Measurements from ENCODE around the gene ETS1.

Gene ETS1

GRCh38 chr11:128517451-128518230 lies 69.7 kb downstream of the ETS1 start:
- DNase-seq (ENCODE audit: low read depth): peak; percentile 78

- no peak for DNase-seq (ENCODE audit: low read depth)
Observed at GRCh38 chr11:128516886-128517285, 70.5 kb downstream of the ETS1 start.

- DNase-seq (ENCODE audit: low read depth): no peak
Observed at GRCh38 chr11:128515826-128516778, 71.3 kb downstream of the ETS1 start.

GRCh38 chr11:128515086-128515485 lies 72.3 kb downstream of the ETS1 start:
- no peak for DNase-seq (ENCODE audit: low read depth)

GRCh38 chr11:128513915-128514681 lies 73.3 kb downstream of the ETS1 start:
- no peak for DNase-seq (ENCODE audit: low read depth)

- no peak for DNase-seq (ENCODE audit: low read depth)
Observed at GRCh38 chr11:128512474-128512996, 74.8 kb downstream of the ETS1 start.

DNA sequence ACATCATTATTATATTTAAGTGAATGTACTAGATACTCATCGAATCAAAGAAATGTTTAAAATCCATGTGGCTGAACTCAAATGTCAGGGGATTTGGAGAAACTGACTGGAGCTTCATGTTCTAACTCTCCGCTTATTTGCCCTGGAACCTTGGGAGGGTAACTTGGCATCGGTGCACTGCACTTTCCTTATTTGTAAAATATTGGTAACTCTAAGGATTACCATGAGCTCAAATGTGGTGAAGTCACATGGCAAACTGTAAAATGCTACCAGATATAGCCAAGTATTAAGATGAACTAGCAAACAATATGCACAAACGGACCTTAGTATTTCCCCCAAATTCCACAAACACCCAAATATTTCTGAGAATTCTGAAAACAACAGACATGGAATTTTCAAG lies 75.6 kb downstream of the ETS1 start:
- DNase-seq (ENCODE audit: low read depth): no peak

- DNase-seq (ENCODE audit: low read depth): peak; percentile 41
Observed at GRCh38 chr11:128509621-128510389, 77.6 kb downstream of the ETS1 start.

DNA sequence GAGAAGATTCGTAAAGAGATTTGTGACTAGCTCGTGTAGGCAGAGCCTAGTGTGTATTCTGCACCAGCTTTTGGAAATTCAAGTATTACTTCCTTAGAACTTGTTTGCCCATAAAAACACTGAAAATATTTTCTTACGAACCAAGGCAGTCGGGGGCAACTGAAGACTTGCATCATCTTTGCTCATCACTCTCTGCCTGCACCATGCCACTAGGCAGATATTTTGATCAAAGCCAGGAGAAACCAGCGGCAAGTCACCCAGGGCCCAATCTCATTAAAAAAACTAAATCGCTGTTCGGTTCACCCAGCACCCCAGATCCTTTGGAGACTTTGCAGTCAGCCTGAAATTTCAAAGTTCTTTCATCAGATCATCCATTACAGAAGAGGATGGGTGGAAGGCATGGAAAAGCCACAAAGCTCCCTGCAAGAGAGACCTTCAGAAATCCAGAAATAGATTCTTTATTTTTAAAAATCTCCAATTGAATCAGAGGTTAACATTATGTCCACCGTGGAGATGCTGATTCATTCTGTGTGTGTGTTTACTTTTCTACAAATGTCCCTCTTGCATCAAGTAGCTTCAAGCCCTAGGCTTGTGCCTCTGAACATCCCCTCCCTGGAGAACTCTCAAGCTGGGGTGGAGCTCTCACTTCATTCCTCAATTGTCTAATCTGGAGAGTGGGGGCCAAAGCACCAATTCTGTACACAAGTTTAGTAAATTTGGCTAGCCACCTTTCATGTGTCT lies 78.4 kb downstream of the ETS1 start:
- peak; percentile 71 for DNase-seq (ENCODE audit: low read depth)

DNA sequence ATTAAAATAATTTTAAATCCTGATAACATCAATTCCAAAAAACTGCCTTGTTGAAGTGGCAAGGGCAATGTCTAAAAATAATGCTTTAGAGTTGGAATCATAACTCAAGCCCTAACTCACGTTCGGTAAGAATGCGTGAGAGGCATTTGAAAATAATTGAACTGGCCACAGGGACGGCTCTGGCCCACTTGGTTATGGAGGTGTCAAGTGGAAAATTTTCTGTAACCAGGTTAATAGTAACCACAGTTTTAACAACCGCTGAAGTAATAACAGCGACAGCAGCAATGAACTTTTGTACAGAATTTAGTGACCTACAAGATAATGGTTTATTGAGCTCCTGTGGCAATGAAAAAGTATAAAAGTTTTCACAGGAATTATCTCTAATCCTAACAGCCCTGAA lies 79.4 kb downstream of the ETS1 start:
- DNase-seq (ENCODE audit: low read depth): no peak

DNA sequence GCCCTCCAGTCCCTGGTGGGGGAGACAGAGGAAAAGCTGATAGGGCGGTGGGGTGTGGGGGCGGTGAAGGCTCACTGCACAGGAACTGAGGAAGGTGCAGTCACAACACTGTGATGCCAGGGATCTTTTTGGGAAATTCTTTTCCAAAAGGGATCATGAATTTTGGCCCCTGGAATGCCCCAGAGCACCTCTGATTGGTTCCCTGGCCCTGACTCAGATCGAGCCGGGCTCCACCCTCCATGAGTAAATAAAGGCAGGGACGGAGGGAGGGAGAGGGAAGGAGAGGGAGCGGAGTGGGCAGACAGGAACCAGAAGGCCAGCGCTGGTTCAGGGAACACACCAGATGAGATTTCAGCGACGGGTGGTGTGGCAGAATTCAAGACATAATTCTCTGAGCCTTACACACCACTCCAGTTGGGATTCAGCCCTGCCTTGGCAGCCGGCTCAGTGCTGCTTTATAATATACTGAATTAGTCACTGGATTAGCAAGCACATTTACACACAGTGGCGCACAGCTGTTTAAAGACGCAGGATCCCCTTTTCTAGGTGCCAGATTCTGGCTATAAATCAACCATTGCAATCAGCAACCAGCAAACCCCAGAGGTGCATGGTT lies 80.3 kb downstream of the ETS1 start:
- DNase-seq (ENCODE audit: low read depth): peak; percentile 97

DNA sequence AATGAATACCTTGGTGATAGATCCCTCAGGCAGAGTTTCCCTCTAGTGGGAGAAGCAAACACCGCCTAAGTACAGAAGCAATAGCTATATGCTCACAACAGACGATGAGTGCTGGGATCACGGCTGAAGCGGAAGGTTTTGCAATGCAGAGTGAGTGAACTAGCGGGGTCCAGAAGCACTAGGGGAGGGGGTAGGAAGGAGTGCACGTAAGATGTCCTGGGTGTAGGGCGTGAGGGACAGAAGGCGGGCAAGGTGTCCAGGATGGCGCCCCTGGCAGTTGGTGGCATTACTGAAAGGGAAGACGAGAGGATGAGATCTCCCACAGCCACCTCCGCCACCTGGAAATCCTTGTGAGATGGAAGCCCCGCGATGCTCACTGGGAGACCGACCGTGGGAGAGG lies 81.0 kb downstream of the ETS1 start:
- no peak for DNase-seq (ENCODE audit: low read depth)

DNA sequence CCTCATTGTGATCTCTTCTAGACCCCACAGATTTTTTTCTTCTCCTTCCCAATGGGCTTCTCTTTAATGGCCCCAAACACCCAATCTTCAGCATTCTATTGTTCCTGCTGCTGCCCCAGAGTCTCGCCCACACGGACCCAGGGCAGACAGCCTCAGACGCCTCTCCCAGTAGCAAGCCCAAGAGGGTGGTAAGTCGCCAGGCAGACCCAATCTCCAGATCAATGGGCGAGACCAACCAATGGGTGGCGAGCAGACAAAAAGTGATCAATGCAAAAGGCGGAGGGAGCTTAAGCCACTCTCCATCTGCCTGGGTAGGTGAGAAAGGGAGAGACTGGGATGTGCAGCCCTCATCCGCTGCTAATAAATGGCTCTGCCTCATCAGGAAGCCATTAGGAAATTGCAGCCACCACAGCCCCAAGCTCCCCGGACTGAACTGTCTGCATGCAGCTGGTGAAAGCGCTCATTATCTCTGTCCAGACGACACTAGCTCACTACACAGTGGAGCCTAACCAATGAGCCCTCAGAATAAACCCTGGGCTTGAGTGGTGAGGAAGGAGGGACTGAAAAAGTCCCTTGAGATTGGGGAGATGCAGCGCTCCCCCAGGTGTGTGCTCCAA lies 81.8 kb downstream of the ETS1 start:
- no peak for DNase-seq (ENCODE audit: low read depth)

- DNase-seq (ENCODE audit: low read depth): no peak
Observed at GRCh38 chr11:128504486-128504885, 82.9 kb downstream of the ETS1 start.

DNA sequence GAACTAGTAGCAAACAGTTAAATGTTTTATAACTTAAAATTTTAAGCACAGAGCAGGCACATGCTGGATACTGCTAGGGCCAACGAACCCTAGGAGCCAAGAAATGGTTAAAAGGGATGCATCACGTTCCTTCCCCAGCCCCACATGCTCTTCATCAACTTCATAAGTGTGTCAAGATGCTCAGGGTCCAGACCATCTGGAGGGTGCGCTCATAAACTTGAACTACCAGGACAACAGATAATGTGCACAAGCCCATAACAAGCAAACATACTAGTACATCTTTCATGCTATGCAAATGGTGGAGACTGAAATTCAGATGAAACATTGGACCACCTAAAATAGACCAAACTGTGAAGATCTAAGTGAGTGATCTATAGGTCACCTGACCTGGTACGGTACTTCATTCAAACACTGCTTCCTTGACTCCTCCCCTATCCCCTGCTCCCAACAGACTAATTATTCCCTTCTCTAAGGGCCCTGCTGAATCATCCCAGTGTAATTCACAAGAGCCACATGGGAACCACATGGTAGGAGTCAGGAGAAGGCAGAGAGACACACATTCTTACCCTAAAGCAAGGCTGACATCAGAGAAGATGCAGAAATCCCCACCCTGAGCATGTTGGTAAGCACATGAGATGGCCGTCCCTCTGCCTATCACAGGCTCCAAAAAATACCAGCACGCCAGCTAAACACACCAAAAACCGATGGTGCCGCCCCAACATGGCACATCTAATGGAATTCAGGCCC lies 83.9 kb downstream of the ETS1 start:
- DNase-seq (ENCODE audit: low read depth): peak; percentile 85

- peak; percentile 75 for DNase-seq (ENCODE audit: low read depth)
Observed at GRCh38 chr11:128502726-128503125, 84.6 kb downstream of the ETS1 start.

DNA sequence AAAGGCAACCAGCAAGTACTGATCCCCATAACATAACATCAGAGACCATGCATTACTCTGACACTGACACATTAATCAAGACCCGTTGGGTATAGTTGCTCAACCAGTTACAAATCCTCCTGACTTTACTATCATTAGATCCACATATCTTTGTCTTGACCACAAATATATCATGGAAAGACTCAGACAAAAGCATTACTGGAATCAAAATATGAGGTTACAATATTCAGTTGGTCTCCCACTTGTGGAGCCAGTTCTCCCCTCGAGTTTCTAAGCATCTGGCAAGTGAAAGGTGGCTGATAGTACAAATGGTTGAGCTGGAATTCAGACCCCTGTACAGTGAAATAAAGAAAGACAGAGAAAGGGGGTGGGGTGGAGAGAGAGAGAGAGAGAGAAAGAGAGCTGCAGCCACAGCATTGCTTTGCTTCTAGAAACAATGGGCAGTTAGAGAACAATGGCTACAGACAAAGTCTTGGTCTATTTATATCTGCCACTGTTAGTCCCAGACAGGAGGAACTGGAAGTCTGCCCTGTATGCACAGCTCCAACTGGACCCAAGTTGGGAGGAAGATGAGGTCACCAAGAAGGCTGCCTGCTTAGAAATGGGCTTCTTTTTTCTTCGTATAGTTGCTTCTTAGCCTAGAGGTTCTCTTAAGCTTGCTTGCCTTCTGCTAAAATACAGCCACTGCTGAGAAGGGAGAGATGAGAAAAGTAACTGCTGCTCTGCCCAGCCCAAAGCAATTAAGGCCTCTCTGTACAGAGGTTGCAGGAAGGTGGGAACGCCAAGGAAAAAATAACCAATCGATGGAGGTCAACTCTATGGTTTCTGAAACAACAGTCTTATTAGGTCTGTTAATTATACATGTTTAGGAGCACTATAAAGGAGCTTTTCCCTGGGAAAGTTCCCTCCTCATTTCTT lies 85.5 kb downstream of the ETS1 start:
- peak; percentile 71 for DNase-seq (ENCODE audit: low read depth)

GRCh38 chr11:128501008-128501407 lies 86.3 kb downstream of the ETS1 start:
- DNase-seq (ENCODE audit: low read depth): no peak
